HG03460 (cell line): Measurements from ENCODE around the gene FAM219B.
"Not testable (repeated sequence)": the region's sequence is repeated elsewhere in the genome, so short reads cannot be mapped to it uniquely, and the experiment has no call there.

Experiments used
- ATAC-seq: cut with Tn5 transposase; IDR thresholded peaks from one replicate; pipeline ENCODE4 v1.9.1; 2021; ENCODE audit not compliant: unreplicated experiment

The FAM219B gene

GRCh38 chr15:74904190-74904805 is 2.4 kb downstream of the FAM219B start:
- ATAC-seq = no peak

- no peak for ATAC-seq
Measured at GRCh38 chr15:74903676-74904075, 3.0 kb downstream of the FAM219B start.

GRCh38 chr15:74902295-74903075 is 4.2 kb downstream of the FAM219B start:
- no peak for ATAC-seq

GRCh38 chr15:74901612-74902063 is 5.0 kb downstream of the FAM219B start:
- ATAC-seq = no peak

- no peak for ATAC-seq
Measured at GRCh38 chr15:74897300-74897701, 9.3 kb downstream of the FAM219B start.

GRCh38 chr15:74896316-74896715 is 10.3 kb downstream of the FAM219B start:
- ATAC-seq = no peak

- ATAC-seq = no peak
Measured at GRCh38 chr15:74895830-74896229, 10.8 kb downstream of the FAM219B start.

GRCh38 chr15:74894383-74894782 is 12.3 kb downstream of the FAM219B start:
- not testable (repeated sequence) for ATAC-seq

GRCh38 chr15:74893627-74894026 is 13.0 kb downstream of the FAM219B start:
- ATAC-seq = no peak

- no peak for ATAC-seq
Measured at GRCh38 chr15:74892931-74893330, 13.7 kb downstream of the FAM219B start.

- ATAC-seq = no peak
Measured at GRCh38 chr15:74892313-74892712, 14.3 kb downstream of the FAM219B start.

- ATAC-seq = no peak
Measured at GRCh38 chr15:74891469-74891868, 15.2 kb downstream of the FAM219B start.

GRCh38 chr15:74890665-74890960 is 16.0 kb downstream of the FAM219B start:
- ATAC-seq = no peak

- ATAC-seq = peak; percentile 89
Measured at GRCh38 chr15:74889883-74890664, 16.6 kb downstream of the FAM219B start, which contains the start of gene MPI. Gene MPI (plus strand): TSS chr15:74890042. CDS start chr15:74890074, 32 bp downstream.

- ATAC-seq = peak; percentile 24
Measured at GRCh38 chr15:74889390-74889882, 17.2 kb downstream of the FAM219B start.

GRCh38 chr15:74888716-74889115 is 17.9 kb downstream of the FAM219B start:
- no peak for ATAC-seq

- ATAC-seq = not testable (repeated sequence)
Measured at GRCh38 chr15:74887537-74888193, 19.0 kb downstream of the FAM219B start.

- no peak for ATAC-seq
Measured at GRCh38 chr15:74885461-74885860, 21.2 kb downstream of the FAM219B start.

GRCh38 chr15:74884428-74885223 is 22.0 kb downstream of the FAM219B start:
- no peak for ATAC-seq

- no peak for ATAC-seq
Measured at GRCh38 chr15:74882528-74882927, 24.1 kb downstream of the FAM219B start.
